ENCODE data around the gene ZNF69. TPM values are rescaled to one million over a fixed set of nuclear protein-coding genes. Genes with fewer than 3 reads are reported as not detected.
"Not testable (repeated sequence)": the region's sequence is repeated elsewhere in the genome, so short reads cannot be mapped to it uniquely, and the experiment has no call there.

ZNF69 gene
- total and polyA plus RNA-seq, 4 donors, result 7.5 to 19.8 (median 15.5) TPM

DNA sequence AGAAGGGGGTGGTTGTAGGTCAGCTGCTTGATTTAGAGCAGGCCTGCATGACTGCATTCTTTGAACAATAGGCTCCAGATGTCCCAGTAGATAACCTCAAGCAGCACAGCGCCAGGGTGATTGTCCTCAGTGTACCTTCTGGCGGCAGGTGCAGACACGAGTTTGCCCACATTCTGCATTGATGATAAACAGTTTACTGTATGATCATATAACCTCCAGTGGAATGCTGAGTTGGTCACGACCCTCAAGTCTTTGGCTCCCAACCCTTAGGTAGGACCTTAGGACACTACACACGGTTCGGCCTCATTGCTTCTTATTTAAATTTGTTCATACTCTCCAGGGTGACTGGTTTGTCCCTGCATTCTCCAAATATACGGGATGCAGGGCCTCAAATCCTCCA, 26.9 kb upstream of the ZNF69 start:
- Histone ChIP-seq H3K4me3 (ENCODE audit: low read depth, low read length) (no peak overlapping the region), H3K27me3 (ENCODE audit: control insufficient read depth, insufficient read depth, low read length) (no peaks in the 10 kb centered on the region), H3K36me3 (ENCODE audit: control insufficient read depth, insufficient read depth, low read length) (no peaks in the 10 kb centered on the region), H3K27ac (ENCODE audit: low read depth, low read length) (no peak overlapping the region), H3K9me3 (ENCODE audit: control insufficient read depth, insufficient read depth, low read length) (peaks cover 17% of the 10 kb centered on the region), H3K4me1 (ENCODE audit: control insufficient read depth, insufficient read depth, low read length) (no peaks in the 10 kb centered on the region)
- WGBS (ENCODE audit: insufficient coverage), result 94% methylated on average over 5 of the region's 7 CpGs
- no peak for DNase-seq (ENCODE audit: low read depth in 4 of 6, low spot score in 6 of 6)

DNA sequence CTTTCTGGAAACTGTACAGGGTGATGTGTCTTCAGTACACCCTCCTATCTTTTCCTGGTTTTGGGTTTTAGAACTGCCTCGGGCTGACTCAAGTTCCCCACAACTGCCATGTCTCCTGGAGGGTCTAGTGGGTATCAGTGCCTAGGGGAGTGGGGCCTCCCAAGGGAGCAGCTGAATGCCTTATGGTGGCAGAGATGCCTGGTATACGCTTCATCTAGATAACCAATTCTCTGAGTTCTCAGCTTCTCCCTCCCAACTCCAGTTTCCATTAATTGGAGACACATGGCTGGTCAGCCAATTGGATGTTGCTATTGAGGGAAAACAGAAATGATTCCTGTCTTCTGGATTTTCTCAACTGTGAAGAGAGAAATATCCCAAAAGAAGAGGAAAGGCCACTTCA, 26.3 kb upstream of the ZNF69 start:
- Histone ChIP-seq H3K27me3 (ENCODE audit: control insufficient read depth, insufficient read depth, low read length) (no peaks in the 10 kb centered on the region), H3K27ac (ENCODE audit: low read depth, low read length) (no peak overlapping the region), H3K36me3 (ENCODE audit: control insufficient read depth, insufficient read depth, low read length) (no peaks in the 10 kb centered on the region), H3K4me1 (ENCODE audit: control insufficient read depth, insufficient read depth, low read length) (no peaks in the 10 kb centered on the region), H3K9me3 (ENCODE audit: control insufficient read depth, insufficient read depth, low read length) (peaks cover 19% of the 10 kb centered on the region), H3K4me3 (ENCODE audit: low read depth, low read length) (no peak overlapping the region)
- DNase-seq (ENCODE audit: low read depth in 4 of 6, low spot score in 6 of 6), result no peak
- 100% methylated on average over 1 of the region's 2 CpGs for WGBS (ENCODE audit: insufficient coverage)

DNA sequence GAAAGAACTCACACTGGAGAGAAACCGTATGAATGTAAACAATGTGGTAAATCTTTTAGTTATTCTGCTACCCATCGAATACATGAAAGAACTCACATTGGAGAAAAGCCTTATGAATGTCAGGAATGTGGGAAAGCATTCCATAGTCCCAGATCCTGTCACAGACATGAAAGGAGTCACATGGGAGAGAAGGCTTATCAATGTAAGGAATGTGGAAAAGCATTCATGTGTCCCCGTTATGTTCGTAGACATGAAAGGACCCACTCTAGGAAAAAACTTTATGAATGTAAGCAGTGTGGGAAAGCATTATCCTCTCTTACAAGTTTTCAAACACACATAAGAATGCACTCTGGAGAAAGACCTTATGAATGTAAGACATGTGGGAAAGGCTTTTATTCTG, 19.8 kb upstream of the ZNF69 start:
- Histone ChIP-seq H3K36me3 (ENCODE audit: control insufficient read depth, insufficient read depth, low read length) (peaks cover 14% of the 10 kb centered on the region), H3K9me3 (ENCODE audit: control insufficient read depth, insufficient read depth, low read length) (peaks cover 20% of the 10 kb centered on the region)
- DNase-seq (ENCODE audit: low read depth in 4 of 6, low spot score in 6 of 6); H3K4me1 ChIP-seq (ENCODE audit: control insufficient read depth, insufficient read depth, low read length); H3K27me3 ChIP-seq (ENCODE audit: control insufficient read depth, insufficient read depth, low read length); H3K4me3 ChIP-seq (ENCODE audit: low read depth, low read length); H3K27ac ChIP-seq (ENCODE audit: low read depth, low read length): not testable (repeated sequence)
- WGBS (ENCODE audit: insufficient coverage), result no CpG with 5 or more reads among the region's 4 CpGs

DNA sequence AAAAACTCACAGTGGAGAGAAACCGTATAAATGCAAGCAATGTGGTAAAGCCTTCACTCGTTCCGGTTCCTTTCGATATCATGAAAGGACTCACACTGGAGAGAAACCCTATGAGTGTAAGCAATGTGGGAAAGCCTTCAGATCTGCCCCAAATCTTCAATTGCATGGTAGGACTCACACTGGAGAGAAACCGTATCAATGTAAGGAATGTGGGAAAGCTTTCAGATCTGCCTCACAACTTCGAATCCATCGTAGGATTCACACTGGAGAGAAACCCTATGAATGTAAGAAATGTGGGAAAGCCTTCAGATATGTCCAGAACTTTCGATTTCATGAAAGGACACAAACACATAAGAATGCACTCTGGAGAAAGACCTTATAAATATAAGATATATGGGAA, 19.4 kb upstream of the ZNF69 start:
- Histone ChIP-seq H3K27me3 (ENCODE audit: control insufficient read depth, insufficient read depth, low read length) (no peaks in the 10 kb centered on the region), H3K9me3 (ENCODE audit: control insufficient read depth, insufficient read depth, low read length) (peaks cover 19% of the 10 kb centered on the region), H3K4me1 (ENCODE audit: control insufficient read depth, insufficient read depth, low read length) (no peaks in the 10 kb centered on the region), H3K36me3 (ENCODE audit: control insufficient read depth, insufficient read depth, low read length) (peaks cover 15% of the 10 kb centered on the region), H3K27ac (ENCODE audit: low read depth, low read length) (no peak overlapping the region), H3K4me3 (ENCODE audit: low read depth, low read length) (no peak overlapping the region)
- WGBS (ENCODE audit: insufficient coverage), result 100% methylated on average over 3 of the region's 8 CpGs
- no peak for DNase-seq (ENCODE audit: low read depth in 4 of 6, low spot score in 6 of 6)

DNA sequence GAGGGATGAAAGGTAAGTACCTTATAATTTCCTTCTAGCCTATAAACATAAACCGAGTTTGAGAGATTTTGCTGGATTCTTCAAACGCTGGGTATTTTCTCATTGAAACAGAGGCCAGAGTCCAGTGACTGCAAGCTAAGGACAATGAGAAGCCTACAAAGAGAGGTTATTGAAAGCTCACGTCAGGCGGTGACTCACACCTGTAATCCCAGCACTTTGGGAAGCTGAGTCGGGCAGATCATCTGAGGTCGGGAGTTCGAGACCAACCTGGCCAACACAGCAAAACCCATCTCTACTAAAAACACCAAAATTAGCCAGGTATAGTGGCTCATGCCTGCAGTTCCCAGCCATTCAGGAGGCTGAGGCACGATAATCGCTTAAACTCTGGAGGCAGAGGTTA, 15.0 kb upstream of the ZNF69 start:
- no peaks in the 10 kb centered on the region for H3K27me3 ChIP-seq (ENCODE audit: control insufficient read depth, insufficient read depth, low read length)
- H3K4me1 ChIP-seq (ENCODE audit: control insufficient read depth, insufficient read depth, low read length), result no peaks in the 10 kb centered on the region

DNA sequence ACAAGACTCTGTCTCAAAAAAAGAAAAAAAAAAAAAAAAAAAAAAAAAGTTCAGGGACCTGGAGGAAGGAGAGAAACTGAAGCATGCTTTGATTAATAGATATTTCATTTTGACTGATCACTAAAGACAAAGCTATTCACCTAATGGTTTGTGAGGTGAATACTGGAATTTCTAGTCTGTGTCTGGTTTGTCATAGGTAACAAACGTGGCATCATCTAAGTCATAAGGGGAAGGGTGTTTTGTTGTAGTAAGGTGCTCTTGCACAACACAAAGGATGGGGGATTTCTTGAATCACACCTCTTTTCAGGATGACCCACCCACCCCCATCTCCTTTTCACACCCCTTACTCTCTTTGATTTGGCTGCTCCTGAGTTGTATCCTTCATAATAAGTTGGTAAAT, 13.8 kb upstream of the ZNF69 start:
- peaks cover 8% of the 10 kb centered on the region for H3K9me3 ChIP-seq (ENCODE audit: control insufficient read depth, insufficient read depth, low read length)
- no CpG with 5 or more reads among the region's 1 CpG for WGBS (ENCODE audit: insufficient coverage)

More for the DNA sequence above, 15.0 kb upstream of the ZNF69 start:
- peaks cover 9% of the 10 kb centered on the region for H3K36me3 ChIP-seq (ENCODE audit: control insufficient read depth, insufficient read depth, low read length)
- H3K9me3 ChIP-seq (ENCODE audit: control insufficient read depth, insufficient read depth, low read length), result peaks cover 14% of the 10 kb centered on the region
- DNase-seq (ENCODE audit: low read depth in 4 of 6, low spot score in 6 of 6), result no peak
- WGBS (ENCODE audit: insufficient coverage), result 89% methylated on average over 7 of the region's 9 CpGs
- no peak overlapping the region for H3K27ac ChIP-seq (ENCODE audit: low read depth, low read length)
- H3K4me3 ChIP-seq (ENCODE audit: low read depth, low read length), result no peak overlapping the region

DNA sequence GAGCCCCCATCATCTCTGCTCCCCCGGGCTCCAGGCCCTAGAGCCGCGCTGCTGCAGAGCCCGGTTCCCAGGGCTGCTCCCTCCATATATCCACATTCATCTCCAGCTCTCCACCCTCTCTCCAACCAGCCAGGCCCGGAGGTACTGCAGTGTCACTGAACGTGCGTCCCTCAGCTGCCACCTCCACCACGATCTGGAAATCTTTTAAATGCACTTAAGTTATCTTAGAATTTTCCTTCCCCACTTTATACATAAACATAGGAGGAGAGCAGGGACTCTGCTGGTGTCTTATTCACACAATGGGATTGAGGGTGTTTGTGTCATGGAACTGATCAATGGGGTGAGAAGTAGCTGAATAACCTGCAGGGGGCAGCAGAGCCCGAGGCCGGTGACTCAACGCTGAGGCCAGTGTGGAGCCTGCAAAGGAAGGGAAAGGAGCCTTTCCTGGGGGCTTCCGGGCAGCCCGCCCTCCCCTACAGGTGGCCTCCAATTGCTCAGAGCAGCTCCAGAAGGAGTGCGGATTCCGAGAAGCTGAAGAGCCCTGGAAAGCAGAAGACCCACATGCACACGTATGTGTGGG, 7.8 kb upstream of the ZNF69 start:
- WGBS (ENCODE audit: insufficient coverage), result 72% methylated on average over 13 of the region's 16 CpGs
- peak in 2 of 6 donors; percentile 11 to 34 for DNase-seq (ENCODE audit: low read depth in 4 of 6, low spot score in 6 of 6)
- not testable (repeated sequence) for H3K4me1 ChIP-seq (ENCODE audit: control insufficient read depth, insufficient read depth, low read length); H3K9me3 ChIP-seq (ENCODE audit: control insufficient read depth, insufficient read depth, low read length); H3K4me3 ChIP-seq (ENCODE audit: low read depth, low read length); H3K27me3 ChIP-seq (ENCODE audit: control insufficient read depth, insufficient read depth, low read length); H3K27ac ChIP-seq (ENCODE audit: low read depth, low read length); H3K36me3 ChIP-seq (ENCODE audit: control insufficient read depth, insufficient read depth, low read length)

More for the DNA sequence above, 13.8 kb upstream of the ZNF69 start:
- Histone ChIP-seq H3K4me1 (ENCODE audit: control insufficient read depth, insufficient read depth, low read length) (no peaks in the 10 kb centered on the region), H3K4me3 (ENCODE audit: low read depth, low read length) (no peak overlapping the region), H3K36me3 (ENCODE audit: control insufficient read depth, insufficient read depth, low read length) (peaks cover 8% of the 10 kb centered on the region), H3K27me3 (ENCODE audit: control insufficient read depth, insufficient read depth, low read length) (no peaks in the 10 kb centered on the region), H3K27ac (ENCODE audit: low read depth, low read length) (no peak overlapping the region)
- DNase-seq (ENCODE audit: low read depth in 4 of 6, low spot score in 6 of 6), result no peak

DNA sequence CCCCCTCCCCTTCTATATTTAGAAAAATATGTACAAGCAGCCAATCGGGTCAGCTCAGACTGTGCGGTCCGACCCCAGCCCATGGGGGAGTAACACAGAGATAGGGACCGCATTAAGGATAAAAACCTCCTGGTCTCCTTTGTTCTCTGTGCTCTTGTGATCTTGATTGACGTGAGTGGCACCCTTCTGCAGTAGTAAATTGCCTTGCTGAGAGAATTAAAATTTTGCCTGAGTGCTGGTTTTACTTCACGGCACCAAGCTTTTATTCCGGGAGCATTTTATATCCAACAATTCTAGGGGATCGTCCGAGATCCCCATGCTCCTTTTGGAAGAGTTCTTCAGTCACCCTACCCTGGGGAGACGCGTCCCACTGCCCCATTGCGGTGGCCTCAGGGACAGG, 7.0 kb upstream of the ZNF69 start:
- 96% methylated on average over 7 of the region's 12 CpGs for WGBS (ENCODE audit: insufficient coverage)
- no peak for DNase-seq (ENCODE audit: low read depth in 4 of 6, low spot score in 6 of 6)
- no peak overlapping the region for H3K27ac ChIP-seq (ENCODE audit: low read depth, low read length)
- H3K27me3 ChIP-seq (ENCODE audit: control insufficient read depth, insufficient read depth, low read length), result no peaks in the 10 kb centered on the region
- H3K36me3 ChIP-seq (ENCODE audit: control insufficient read depth, insufficient read depth, low read length), result no peaks in the 10 kb centered on the region
- no peaks in the 10 kb centered on the region for H3K9me3 ChIP-seq (ENCODE audit: control insufficient read depth, insufficient read depth, low read length)
- no peak overlapping the region for H3K4me3 ChIP-seq (ENCODE audit: low read depth, low read length)
- H3K4me1 ChIP-seq (ENCODE audit: control insufficient read depth, insufficient read depth, low read length), result peaks cover 4% of the 10 kb centered on the region

DNA sequence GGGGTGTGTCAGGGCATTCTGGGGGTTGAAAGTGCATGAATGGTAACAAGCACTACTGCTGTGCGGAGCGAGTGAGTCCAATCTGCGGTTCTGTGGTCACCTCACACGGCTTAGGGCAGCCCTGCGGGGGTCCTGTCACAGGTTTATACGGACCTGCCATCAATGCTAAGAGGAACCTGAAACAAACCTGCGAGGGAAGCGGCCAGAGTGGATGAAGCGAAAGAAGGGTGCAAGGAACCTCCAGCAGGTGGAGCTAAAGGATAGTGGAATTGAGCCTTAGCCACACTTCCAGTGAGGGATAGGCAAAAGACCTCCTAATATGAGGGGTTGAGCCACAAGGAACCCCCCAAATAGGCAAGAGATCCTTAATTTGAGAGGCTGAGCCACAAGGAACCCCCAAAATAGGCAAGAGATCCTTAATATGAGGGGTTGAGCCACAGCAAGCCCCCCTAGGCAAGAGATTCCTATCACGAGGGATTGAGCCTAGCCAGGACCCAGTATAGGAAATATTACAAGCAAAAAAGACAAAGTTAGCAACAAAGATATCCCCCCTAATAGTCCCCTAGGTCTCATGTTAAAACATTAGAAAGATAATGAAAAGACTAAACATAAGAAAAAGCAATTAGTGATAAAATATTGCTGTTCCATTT, 6.3 kb upstream of the ZNF69 start:
- Histone ChIP-seq H3K4me1 (ENCODE audit: control insufficient read depth, insufficient read depth, low read length) (peaks cover 4% of the 10 kb centered on the region), H3K27me3 (ENCODE audit: control insufficient read depth, insufficient read depth, low read length) (no peaks in the 10 kb centered on the region), H3K27ac (ENCODE audit: low read depth, low read length) (no peak overlapping the region), H3K36me3 (ENCODE audit: control insufficient read depth, insufficient read depth, low read length) (no peaks in the 10 kb centered on the region), H3K9me3 (ENCODE audit: control insufficient read depth, insufficient read depth, low read length) (no peaks in the 10 kb centered on the region), H3K4me3 (ENCODE audit: low read depth, low read length) (no peak overlapping the region)
- DNase-seq (ENCODE audit: low read depth in 4 of 6, low spot score in 6 of 6), result peak in 5 of 6 donors; percentile 33 to 91 (median 56)
- WGBS (ENCODE audit: insufficient coverage), result 6% methylated on average over 8 of the region's 10 CpGs

DNA sequence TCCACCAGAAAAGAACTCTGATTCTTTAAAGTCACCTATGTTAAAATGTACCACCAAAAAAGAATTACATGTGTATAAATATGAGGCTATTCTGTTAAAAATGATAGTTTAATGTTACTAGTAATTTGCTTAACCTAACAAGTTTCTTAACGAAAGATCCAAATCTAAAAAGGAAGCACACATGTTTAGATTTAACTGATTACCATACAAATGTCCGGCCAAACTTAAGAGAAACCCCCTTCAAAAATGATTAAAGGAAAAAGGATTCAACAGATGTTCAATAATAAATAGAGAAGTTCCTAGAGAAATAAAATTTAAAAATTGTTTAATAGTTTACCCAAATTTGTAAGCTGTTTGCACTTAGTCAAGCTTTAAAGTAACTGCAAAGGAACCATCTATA, 5.0 kb upstream of the ZNF69 start:
- H3K9me3 ChIP-seq (ENCODE audit: control insufficient read depth, insufficient read depth, low read length), result no peaks in the 10 kb centered on the region
- no peak overlapping the region for H3K27ac ChIP-seq (ENCODE audit: low read depth, low read length)
- no peak for DNase-seq (ENCODE audit: low read depth in 4 of 6, low spot score in 6 of 6)
- H3K4me1 ChIP-seq (ENCODE audit: control insufficient read depth, insufficient read depth, low read length), result peaks cover 12% of the 10 kb centered on the region
- H3K36me3 ChIP-seq (ENCODE audit: control insufficient read depth, insufficient read depth, low read length), result no peaks in the 10 kb centered on the region
- H3K27me3 ChIP-seq (ENCODE audit: control insufficient read depth, insufficient read depth, low read length), result no peaks in the 10 kb centered on the region
- no CpG with 5 or more reads among the region's 2 CpGs for WGBS (ENCODE audit: insufficient coverage)
- no peak overlapping the region for H3K4me3 ChIP-seq (ENCODE audit: low read depth, low read length)
